Colonic mucosa (tissue), 4 donors: ENCODE data around the gene NUDC. TPM values are rescaled to one million over a fixed set of nuclear protein-coding genes. Genes with fewer than 3 reads are reported as not detected.
"Not testable (repeated sequence)": the region's sequence is repeated elsewhere in the genome, so short reads cannot be mapped to it uniquely, and the experiment has no call there.

ENCODE experiments used
- DNase-seq: peaks from one replicate; pipeline ENCODE4 v3.0.0-alpha.2; 2020
- H3K27ac ChIP-seq: fragments of 200-600 bp; one replicate; pipeline ENCODE4 v1.8.0; 2021
- H3K27me3 ChIP-seq: fragments of 200-600 bp; one replicate; pipeline ENCODE4 v1.8.0; 2021
- H3K36me3 ChIP-seq: fragments of 200-600 bp; one replicate; pipeline ENCODE4 v1.8.0; 2021
- H3K4me1 ChIP-seq: fragments of 200-600 bp; one replicate; pipeline ENCODE4 v1.8.0; 2021; ENCODE audit warnings: mild to moderate bottlenecking
- H3K4me3 ChIP-seq: fragments of 200-600 bp; one replicate; pipeline ENCODE4 v1.8.0; 2021
- H3K9ac ChIP-seq, 2 donors: one replicate each; pipeline ENCODE4 v1.7.0; 2013; ENCODE audit warnings: control low read depth in 2 of 2, low read depth in 2 of 2, low read length in 2 of 2
- H3K9me3 ChIP-seq: fragments of 200-600 bp; one replicate; pipeline ENCODE4 v1.8.0; 2021
- intact Hi-C: fragments of 100-400 bp; cut with DNase I; formaldehyde crosslinking; loops from one replicate; pipeline ENCODE4 v1.14.1; 2022
- total RNA-seq, 2 donors: library from RNA; stranded (reverse); fragmentation: NEBNext Ultra II Directional in 1 of 2; extraction: Animal tissue kit (Norgen Biotek cat#: 25700) in 1 of 2; gene quantifications; one replicate each; pipeline ENCODE4 v1.2.1, GENCODE V29; 2021
- TF ChIP-seq, protein P1 (sequence below): fragments of 200-600 bp; IDR thresholded peaks from one replicate; pipeline ENCODE4 v1.8.0; 2022; ENCODE audit warnings: antibody characterized with exemption, mild to moderate bottlenecking
- donor health status: healthy.
- donor health status: DM: no; HTN: no; CAD: no.
- donor health status: DM: no; HTN: no; CAD: no.

NUDC gene
- 10 to 100 TPM; 37.9 to 92.5 TPM for total RNA-seq

DNA sequence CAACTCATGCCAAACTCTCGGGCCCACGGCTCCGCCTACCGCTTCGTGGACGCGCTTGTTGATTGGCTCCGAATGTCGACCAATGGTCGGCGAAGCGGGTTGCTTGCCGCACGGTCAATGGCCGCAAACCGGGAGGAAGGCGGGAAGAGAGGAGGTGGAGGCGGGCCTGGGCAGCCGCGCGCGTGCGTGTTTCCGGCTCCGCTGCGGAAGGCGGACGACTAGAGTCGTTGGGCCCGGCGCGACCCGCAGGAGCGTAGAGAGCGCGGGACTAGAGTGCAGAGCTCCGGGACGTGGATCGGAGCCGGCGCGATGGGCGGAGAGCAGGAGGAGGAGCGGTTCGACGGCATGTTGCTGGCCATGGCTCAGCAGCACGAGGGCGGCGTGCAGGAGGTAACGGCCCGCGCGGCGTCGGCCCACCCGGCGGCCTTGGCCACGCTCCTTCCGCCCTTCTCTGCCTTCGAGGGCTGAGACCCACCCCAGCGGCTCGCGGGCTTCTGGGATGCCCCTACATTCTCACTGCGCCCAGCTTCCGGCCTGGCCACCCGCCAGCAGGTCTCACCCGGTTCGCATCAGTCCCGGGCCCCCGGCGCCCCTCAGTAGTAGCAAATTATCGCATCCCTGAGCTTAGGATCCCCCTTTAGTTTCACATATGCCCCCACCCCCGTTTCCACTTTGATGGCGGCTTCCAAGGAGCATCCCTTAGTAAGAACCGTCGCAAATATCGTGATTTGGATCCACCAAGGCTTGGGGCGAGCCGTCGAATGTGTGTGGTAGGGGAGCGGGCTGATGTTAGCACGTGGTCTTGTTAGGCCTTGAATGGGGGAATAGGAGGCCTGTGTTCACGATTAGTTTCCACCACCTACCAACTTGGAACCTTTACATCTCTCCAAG, at the start of gene NUDC:
Gene NUDC, plus strand, starts transcription at position 204 of the 891 bp plus-strand sequence. Its CDS starts 106 bp downstream, at position 310.
- Histone ChIP-seq H3K4me1 (no peaks in the 10 kb centered on the region), H3K27me3 (no peaks in the 10 kb centered on the region), H3K27ac (peak within 1 kb of the TSS; percentile 78), H3K36me3 (no peaks in the 10 kb centered on the region), H3K4me3 (peak within 1 kb of the TSS; percentile 92), H3K9ac (peak within 1 kb of the TSS; percentile 89 to 98), H3K9me3 (no peaks in the 10 kb centered on the region)
- DNase-seq, result peak; percentile 99
- intact Hi-C loops, result no loop called here
- TF ChIP-seq, protein P1, sequence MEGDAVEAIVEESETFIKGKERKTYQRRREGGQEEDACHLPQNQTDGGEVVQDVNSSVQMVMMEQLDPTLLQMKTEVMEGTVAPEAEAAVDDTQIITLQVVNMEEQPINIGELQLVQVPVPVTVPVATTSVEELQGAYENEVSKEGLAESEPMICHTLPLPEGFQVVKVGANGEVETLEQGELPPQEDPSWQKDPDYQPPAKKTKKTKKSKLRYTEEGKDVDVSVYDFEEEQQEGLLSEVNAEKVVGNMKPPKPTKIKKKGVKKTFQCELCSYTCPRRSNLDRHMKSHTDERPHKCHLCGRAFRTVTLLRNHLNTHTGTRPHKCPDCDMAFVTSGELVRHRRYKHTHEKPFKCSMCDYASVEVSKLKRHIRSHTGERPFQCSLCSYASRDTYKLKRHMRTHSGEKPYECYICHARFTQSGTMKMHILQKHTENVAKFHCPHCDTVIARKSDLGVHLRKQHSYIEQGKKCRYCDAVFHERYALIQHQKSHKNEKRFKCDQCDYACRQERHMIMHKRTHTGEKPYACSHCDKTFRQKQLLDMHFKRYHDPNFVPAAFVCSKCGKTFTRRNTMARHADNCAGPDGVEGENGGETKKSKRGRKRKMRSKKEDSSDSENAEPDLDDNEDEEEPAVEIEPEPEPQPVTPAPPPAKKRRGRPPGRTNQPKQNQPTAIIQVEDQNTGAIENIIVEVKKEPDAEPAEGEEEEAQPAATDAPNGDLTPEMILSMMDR, result no peak

DNA sequence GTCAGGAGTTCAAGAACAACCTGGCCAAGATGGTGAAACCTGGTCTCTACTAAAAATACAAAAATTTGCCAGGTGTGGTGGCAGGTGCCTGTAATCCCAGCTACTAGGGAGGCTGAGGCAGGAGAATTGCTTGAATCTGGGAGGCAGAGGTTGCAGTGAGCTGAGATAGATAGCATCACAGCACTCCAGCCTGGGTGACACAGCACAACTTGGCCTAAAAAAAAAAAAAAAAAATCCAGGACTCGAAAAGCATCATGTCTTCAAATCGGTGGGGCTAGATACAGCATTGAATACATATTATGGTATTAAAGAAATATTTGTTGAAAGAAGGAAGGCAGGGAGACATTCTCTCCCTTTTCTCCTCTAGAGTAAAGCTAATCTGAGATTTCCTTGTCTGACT, 48.4 kb upstream of the NUDC start:
- H3K9me3 ChIP-seq, H3K36me3 ChIP-seq, H3K27ac ChIP-seq, H3K9ac ChIP-seq, H3K4me3 ChIP-seq, DNase-seq, H3K27me3 ChIP-seq, intact Hi-C loops, H3K4me1 ChIP-seq: not testable (repeated sequence)

DNA sequence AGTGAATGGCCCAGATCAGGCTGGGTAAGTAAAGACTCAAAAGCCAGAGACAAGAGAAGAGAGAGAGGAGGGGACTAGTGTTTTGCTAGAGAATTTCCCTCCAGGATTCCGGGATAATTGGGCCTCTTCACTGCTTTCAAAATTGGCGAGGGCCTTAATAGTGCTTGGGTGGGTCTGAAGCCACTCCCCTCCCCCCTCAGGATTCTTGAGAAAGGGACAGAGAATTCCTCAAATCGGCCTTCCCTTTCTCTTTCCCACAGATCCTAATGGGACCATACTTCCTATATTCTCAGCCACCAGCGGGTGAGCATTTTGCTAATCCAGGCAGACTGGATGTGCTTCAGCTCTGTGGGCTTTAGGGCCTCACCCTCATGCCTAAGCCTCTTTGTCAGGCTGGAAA, 46.6 kb upstream of the NUDC start:
- H3K36me3 ChIP-seq, result no peaks in the 10 kb centered on the region
- DNase-seq, result no peak
- no peaks in the 10 kb centered on the region for H3K27me3 ChIP-seq
- no peaks in the 10 kb centered on the region for H3K9me3 ChIP-seq
- no peak overlapping the region for H3K27ac ChIP-seq
- no peak overlapping the region for H3K4me3 ChIP-seq
- no peak overlapping the region for H3K9ac ChIP-seq
- TF ChIP-seq, protein P1, result no peak
- H3K4me1 ChIP-seq, result no peaks in the 10 kb centered on the region
- intact Hi-C loops, result loop anchor here (5.0 kb wide), 2 partner anchors 63 to 273 kb away; no protein-coding TSS in a partner anchor

DNA sequence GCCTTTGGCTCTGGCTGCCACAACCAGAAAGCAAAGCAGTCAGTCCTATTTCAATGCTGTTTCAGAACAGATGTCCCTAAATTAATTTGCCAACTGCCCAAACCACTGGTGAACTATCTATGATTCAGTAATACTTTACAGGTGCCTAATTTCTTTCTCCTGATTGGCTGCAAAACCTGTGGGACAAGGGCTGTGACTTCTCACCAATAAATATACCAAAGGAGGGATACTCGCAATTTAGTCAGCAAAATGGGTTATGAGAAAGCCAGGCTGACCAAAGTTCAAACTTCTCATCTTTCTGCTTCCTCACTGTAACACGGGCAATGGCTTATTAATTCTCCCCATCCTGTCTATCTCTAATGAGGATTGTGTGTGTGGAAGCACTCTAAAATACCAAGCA, 44.2 kb upstream of the NUDC start:
- Histone ChIP-seq H3K27ac (no peak overlapping the region), H3K4me1 (no peaks in the 10 kb centered on the region), H3K4me3 (no peak overlapping the region), H3K9me3 (no peaks in the 10 kb centered on the region), H3K27me3 (no peaks in the 10 kb centered on the region), H3K36me3 (no peaks in the 10 kb centered on the region), H3K9ac (no peak overlapping the region)
- intact Hi-C loops, result loop anchor here (5.0 kb wide), 2 partner anchors 65 to 275 kb away; no protein-coding TSS in a partner anchor
- TF ChIP-seq, protein P1, result no peak
- DNase-seq, result no peak

DNA sequence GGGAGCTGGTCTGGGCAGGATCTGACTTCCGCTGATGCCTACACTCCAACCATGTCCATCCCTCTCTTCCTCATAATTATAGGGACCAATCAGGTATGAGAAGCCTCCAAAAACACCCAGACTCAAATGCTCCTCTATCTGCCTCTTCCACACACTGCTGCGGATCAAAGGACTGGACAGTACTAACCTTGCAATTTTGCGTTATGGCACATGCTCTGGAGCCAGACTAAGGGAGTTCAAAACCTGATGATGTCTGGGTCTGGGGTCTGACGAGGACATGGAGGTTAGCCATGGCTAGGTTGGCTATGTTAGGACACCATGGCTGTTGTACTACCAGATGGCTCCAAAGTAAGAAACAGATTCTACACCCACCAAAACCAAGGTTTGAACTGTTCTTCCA, 41.8 kb upstream of the NUDC start:
- H3K4me3 ChIP-seq, result no peak overlapping the region
- TF ChIP-seq, protein P1, result no peak

DNA sequence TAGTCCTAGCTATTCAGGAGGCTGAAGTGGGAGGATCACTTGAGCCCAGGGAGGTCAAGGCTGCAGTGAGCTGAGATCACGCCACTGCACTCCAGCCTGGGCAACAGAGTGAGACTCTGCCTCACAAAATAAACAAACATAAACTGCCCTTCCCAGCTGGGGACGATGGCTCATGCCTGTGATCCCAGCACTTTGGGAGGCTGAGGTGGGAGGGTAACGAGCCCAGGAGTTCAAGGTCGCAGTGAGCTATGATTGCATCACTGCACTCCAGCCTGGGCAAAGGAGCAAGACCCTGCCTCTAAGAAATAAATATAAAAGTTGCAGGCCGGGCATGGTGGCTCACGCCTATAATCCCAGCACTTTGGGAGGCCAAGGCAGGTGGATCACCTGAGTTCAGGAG, 39.9 kb upstream of the NUDC start:
- H3K36me3 ChIP-seq, result peaks cover 14% of the 10 kb centered on the region
- H3K9me3 ChIP-seq, DNase-seq, H3K4me1 ChIP-seq, H3K27me3 ChIP-seq, intact Hi-C loops, H3K27ac ChIP-seq, H3K4me3 ChIP-seq, H3K9ac ChIP-seq: not testable (repeated sequence)

More for the DNA sequence above, 41.8 kb upstream of the NUDC start:
- intact Hi-C loops, result loop anchor here (2.0 to 5.0 kb wide), 3 partner anchors 27 to 277 kb away; no protein-coding TSS in a partner anchor
- no peak overlapping the region for H3K27ac ChIP-seq
- H3K36me3 ChIP-seq, result peaks cover 9% of the 10 kb centered on the region
- DNase-seq, result no peak
- H3K9me3 ChIP-seq, result no peaks in the 10 kb centered on the region
- peak overlapping the region in 1 of 2 donors; percentile 54 for H3K9ac ChIP-seq
- H3K27me3 ChIP-seq, result no peaks in the 10 kb centered on the region
- H3K4me1 ChIP-seq, result no peaks in the 10 kb centered on the region
